Effector CD4-positive, alpha-beta T cell (primary cell): ENCODE measurements around the gene IDH3B.

Source experiments
- DNase-seq: peaks from one replicate; pipeline ENCODE4 v3.0.0-alpha.2; 2020

The IDH3B gene

DNA sequence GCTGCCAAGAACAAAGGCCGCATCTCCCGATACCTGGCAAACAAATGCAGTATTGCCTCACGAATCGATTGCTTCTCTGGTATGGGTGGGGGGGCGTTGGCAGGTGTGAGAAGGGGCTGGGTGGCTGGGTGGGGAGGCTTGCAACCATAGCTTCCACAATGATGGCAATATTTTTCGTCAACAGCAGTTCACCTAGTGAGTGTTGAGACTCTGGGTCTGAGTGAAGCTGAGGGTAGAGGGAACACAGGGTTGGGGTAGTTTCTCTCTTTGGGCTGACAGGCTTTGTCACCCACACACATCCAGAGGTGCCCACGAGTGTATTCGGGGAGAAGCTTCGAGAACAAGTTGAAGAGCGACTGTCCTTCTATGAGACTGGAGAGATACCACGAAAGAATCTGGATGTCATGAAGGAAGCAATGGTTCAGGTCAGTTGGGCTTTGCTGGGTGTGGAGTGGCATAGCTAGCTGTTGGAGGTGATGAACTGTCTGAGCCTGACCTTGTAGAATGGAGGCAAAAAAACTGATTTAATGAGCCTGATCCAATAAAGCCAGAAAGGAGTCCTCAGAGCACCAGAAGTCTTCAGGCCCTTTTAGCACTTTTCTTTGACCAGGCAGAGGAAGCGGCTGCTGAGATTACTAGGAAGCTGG lies 7.4 kb downstream of the IDH3B start:
- no peak for DNase-seq

- DNase-seq, result no peak
Observed at GRCh38 chr20:2655331-2656116, 8.5 kb downstream of the IDH3B start.

GRCh38 chr20:2654831-2655230 lies 9.2 kb downstream of the IDH3B start:
- no peak for DNase-seq

GRCh38 chr20:2654384-2654822 lies 9.6 kb downstream of the IDH3B start:
- no peak for DNase-seq

GRCh38 chr20:2653556-2654383 lies 10.2 kb downstream of the IDH3B start:
- no peak for DNase-seq

GRCh38 chr20:2652724-2653555 lies 11.1 kb downstream of the IDH3B start:
- DNase-seq, result no peak

- DNase-seq, result peak; percentile 92
Observed at GRCh38 chr20:2651772-2652723, 12.0 kb downstream of the IDH3B start, which contains the start of gene NOP56. Gene NOP56, plus strand, starts transcription at chr20:2652632. Its CDS starts 29 bp downstream, at chr20:2652661.

GRCh38 chr20:2643708-2644107 lies 20.3 kb downstream of the IDH3B start:
- no peak for DNase-seq

DNA sequence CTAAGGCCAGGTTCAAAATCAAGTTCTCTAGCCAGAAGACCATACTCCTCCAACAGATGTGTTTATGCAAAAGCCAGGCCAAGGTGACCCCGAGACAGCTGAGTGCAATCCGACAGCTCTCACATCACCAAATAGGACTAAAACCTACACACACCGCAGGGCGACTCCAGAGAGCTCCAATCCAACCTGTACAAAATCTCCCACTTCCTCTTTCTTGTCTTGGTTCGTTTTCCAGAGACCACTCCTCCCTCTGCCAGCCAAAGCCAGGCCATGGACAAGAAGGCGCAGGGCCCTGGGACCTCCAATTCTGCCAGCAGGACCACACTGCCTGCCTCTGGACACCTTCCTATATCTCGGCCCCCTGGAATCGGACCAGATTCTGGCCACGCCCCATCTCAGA lies 23.1 kb downstream of the IDH3B start:
- no peak for DNase-seq

GRCh38 chr20:2640260-2640659 lies 23.8 kb downstream of the IDH3B start:
- no peak for DNase-seq

DNA sequence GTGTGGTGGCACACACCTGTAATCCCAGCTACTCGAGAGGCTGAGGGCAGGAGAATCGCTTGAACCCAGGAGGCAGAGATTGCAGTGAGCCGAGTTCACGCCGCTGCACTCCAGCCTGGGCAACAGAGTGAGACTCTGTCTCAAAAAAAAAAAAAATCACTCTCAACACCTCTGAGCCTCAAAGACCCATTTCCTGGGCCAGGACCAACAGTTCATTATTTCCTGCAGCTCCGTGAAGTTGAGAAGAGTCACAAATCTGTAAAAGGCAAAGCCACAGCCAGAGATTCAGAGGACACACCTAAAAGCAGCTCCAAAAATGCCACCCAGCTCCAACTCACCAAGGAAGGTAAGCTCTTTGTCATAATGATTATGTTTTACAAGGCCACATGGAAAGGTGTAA lies 26.8 kb downstream of the IDH3B start:
- DNase-seq, result no peak

DNA sequence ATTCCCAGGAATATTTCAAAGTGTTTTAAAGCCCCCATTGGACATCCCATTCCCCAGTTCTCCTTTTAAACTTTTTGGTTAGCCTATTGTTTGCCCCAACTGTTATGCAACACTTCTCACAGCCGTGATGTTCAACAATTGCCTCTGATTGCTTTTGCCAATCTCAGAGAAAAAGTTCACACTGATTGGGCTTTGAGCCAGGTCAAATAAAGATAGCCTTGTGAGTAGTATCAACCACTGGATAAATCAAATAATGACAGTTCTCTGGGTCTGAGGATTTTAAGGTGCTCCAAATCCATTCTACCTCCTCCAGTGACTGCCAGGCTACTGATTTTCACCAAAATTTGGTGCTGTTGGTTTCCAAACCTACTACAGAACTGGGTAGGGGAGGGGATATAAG lies 30.6 kb downstream of the IDH3B start:
- DNase-seq, result no peak

DNA sequence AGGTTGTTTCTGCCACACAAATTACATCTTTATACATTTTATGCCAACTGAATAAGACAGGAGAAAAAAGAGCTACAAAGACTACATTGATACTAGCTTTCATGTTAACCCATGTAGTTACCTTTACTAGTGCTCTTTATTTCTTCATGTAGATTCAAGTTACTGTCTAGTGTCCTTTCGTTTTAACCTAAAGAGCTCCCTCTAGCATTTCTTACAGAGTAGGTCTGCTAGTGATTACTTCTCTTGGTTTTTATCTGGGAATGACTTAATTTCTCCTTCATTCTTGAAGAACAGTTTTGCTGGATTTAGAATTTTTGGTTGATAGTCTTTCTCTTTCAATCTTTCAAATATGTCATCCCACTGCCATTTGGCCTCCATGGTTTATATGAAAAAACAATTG lies 32.8 kb downstream of the IDH3B start:
- no peak for DNase-seq

DNA sequence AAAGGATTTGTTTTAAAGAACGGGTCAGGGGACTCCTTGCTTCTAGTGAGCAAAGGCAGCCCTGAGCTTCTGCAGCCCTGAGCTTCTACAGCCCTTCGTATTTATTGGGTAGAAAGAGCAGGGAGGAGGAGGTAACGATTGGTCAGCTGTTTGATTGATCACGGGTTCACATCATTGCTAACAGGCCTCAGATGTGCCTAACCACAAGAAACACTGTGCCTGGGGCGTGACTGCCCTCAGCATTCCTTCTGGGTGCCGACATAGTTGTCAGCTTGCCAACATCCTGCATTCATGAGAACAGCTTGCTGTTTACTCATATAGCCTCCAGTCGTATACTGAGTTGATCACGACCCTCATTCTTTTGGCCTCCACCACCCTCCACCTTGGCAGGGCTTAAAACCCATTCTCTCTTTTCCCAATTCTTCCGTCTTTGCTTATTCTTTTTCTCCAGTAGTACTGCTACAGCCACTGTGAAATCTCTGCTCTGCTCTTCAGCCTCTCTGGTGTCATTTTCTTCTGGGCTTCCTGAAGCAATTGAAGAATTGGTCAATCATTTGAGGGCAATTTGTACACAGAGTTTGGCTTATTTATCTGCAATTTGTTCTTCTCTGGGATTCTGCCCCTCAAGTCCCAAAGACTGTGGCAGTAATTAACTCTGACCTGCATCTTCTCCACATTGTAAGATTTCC lies 37.0 kb downstream of the IDH3B start:
- no peak for DNase-seq

- no peak for DNase-seq
Observed at GRCh38 chr20:2625062-2625461, 39.0 kb downstream of the IDH3B start.

DNA sequence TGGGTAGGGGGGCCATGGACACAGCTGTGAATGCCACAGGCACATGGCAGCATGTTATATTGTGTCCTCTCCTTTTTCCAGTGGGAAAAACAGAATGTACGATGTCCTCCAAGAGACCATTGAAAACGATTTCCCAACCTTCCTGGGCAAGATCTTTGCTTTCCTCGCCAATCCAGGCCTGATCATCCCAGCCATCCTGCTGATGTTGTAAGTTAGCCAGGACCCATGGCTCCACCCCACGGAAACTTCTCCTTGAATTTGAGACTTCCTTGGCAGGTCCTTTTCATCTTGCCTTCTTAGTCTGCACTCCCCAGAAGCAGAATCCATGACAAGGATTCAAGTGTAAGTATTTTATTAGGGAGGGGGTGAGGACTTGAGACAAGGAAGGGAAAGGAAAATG lies 39.8 kb downstream of the IDH3B start:
- no peak for DNase-seq

DNA sequence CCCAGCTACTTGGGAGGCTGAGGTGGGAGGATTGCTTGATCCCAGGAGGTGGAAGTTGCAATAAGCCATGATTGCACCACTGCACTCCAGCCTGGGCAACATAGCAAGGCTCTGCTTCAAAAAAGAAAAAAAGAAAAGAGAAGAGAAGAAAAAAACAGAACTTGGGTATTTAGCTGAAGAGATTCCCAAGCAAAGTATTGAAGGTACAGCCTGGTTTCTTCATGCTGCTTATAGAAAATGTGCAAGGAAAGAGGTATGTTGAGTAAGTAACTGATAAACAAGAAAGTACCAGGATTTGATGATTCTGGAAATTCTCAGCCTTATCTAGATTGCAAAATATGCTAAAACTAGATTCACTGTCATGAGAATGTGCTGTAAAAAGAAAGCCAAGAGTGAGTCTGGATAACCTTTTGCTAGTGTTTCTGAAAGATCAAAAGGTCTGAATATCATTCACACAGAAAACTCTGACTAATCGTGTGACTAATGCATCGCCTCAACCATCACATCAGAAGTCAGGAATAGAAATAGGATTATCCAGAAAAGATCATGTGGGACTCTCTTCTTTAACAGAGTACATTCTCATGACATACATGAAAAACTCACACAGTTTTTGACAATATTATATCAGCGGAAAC lies 43.9 kb downstream of the IDH3B start:
- no peak for DNase-seq

- DNase-seq, result no peak
Observed at GRCh38 chr20:2619337-2619736, 44.7 kb downstream of the IDH3B start.

DNA sequence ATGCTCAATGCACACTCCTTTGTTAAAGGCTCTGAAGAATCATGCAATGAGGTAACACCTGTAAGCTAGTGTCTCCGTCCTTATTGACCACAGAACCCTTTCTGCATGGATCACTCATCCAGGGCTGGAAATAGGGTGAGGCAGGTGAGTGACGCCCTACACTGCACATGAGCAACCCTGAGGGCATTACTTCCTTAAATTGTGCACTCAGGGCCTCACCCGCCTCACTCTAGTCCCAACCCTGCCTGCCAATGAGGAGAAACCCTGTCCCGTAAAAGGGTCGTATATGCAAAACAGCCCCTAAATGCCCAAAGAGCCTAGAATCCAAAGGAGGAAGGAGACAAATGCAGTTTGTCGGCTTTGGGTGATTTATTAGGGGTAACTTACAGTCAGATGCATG lies 45.2 kb downstream of the IDH3B start:
- no peak for DNase-seq

GRCh38 chr20:2617099-2617714 lies 46.8 kb downstream of the IDH3B start:
- no peak for DNase-seq
